ENCODE measurements around the gene DHPS.

Gene DHPS

DNA sequence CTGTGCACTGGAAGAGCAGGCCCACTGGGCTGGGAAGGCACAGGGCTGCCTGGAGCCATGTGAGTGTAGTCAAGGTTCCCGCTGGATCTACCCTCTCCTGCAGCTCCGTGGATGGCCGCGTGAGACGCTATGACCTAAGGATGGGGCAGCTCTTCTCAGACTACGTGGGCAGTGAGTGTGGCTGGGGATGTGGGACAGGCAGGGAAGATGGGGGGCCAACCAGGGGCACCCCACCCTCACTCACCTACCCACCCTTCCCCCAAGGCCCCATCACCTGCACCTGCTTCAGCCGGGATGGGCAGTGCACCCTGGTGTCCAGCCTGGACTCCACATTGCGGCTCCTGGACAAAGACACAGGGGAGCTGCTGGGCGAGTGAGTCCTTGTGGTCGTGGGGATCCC lies 8.9 kb downstream of the DHPS start:
- DNase-seq (ENCODE audit: low spot score): no peak

DNA sequence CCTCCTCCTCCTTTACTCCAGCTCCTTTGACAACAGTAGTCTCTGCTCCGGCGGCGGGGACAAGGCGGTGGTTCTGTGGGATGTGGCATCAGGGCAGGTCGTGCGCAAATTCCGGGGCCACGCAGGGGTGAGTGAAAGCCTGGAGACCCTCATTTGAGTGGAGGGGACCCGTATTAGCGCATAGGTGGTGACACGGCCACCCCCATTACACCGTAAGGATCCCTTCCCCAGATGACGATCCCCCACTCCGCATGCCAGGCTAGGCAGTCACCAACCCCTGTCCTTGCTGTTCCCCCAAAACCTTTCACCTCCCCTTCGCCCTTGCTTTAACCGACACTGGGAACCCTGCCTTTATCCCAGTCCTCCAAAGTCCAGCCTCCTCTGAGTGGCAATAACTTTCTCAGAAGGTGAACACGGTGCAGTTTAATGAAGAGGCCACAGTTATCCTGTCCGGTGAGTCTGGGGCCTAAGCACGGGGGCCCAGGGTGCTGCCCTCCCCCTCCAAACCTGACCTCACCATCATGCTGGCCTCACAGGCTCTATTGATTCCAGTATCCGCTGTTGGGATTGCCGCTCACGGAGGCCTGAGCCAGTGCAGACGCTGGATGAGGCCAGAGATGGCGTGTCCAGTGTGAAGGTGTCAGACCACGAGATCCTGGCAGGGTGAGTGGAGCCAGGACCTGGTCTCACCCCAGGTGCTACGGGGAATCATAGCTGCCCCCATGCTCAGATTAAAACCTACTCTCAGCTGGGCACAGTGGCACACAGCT lies 11.3 kb downstream of the DHPS start:
- DNase-seq (ENCODE audit: low spot score): no peak

DNA sequence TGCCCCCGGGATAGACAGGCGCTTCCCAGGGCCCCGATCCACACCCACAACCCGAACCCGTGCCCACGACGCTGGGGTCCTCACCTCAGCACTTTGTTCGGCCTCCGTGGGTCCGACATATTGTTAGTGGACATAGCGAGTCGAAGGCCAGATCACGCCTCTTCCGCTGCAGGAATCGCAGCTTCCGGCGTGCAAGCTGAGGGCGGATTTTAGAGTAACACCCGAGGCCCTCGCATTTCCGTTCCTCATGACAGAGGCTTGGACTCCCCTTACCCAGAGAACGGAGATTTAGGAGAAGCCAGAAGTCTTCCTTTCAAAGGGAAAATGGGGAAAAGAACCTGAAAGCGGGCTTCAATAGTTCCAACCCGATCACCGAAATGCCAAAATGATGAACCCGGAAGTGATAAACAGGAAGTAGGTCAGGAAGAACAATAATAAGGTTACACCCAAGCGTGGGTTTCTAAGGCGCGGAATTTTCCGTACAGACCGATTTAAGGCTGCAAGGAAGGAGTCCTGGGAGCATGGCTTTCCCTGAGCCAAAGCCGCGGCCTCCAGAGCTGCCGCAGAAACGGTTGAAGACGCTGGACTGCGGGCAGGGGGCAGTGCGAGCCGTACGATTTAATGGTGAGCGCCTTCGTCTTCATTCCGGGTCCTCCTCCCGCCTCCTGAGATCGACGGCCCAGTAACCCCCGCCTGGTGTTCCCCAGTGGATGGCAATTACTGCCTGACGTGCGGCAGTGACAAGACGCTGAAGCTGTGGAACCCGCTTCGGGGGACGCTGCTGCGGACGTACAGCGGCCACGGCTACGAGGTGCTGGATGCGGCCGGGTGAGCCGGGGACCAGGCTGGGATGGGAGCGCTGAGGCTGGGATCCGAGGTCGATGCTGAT lies 12.2 kb downstream of the DHPS start:
- peak; percentile 87 for DNase-seq (ENCODE audit: low spot score)

DNA sequence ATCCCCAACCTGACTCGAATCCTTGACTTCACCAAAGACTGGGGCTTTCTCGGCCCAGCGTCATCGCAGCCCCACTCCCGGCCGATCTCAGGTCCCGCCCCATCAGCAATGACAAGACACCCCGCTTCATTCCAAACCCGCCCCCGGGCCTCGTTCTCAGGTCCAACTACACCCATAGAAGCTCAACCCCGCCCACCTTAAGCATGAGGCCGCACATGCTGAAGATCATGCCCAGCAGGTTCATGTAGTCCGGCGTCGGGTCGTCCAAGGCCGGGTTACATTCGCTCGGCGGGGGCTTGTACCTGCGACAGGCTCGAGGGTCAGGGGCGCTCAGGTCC lies 12.8 kb downstream of the DHPS start:
- peak; percentile 83 for DNase-seq (ENCODE audit: low spot score)

DNA sequence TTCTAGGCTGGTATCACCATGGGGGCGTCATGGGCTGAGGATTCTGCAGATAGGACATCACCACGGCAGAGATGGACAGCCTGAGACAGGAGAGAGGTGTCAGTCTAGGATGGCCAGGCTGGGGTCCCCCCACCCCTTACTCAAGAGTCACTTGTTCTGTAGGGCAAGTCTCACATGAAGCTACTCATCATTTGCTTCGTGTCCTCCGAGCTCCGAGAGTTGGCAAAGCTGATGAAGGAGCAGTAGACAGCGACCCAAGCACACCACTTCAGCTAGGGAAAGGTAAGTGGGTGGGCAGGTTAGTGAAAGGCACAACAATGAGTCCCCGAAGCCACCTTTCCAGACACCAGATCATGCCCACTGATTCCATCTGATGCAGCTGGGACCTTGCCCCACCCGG lies 13.3 kb downstream of the DHPS start:
- DNase-seq (ENCODE audit: low spot score): no peak

DNA sequence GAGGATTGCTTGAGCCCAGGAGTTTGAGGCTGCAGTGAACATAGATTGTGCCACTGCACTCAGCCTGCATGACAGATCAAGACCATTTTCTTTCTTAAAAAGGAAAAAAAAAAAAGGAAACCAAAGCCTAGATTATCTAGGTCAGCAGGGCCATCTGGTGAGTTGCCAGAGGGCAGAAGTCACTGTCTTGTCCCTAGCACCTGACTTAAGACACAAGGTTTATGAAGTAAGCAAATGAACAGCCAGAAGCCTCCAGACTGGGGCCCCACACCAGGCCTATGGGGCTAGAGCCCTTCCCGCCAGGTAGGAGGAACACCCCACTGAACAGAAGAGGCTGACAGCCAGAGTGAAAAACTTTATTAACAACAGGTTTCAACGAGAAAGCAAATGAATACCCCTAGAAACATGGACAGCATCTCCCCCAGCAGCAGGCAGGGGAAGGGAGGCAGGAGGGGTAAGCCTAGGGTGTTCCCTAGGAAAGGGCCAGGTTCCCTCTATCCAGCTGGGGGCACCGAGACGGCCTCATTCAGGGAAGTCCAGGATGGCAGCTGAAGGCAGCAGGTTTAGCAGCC lies 13.9 kb downstream of the DHPS start:
- DNase-seq (ENCODE audit: low spot score): no peak

DNA sequence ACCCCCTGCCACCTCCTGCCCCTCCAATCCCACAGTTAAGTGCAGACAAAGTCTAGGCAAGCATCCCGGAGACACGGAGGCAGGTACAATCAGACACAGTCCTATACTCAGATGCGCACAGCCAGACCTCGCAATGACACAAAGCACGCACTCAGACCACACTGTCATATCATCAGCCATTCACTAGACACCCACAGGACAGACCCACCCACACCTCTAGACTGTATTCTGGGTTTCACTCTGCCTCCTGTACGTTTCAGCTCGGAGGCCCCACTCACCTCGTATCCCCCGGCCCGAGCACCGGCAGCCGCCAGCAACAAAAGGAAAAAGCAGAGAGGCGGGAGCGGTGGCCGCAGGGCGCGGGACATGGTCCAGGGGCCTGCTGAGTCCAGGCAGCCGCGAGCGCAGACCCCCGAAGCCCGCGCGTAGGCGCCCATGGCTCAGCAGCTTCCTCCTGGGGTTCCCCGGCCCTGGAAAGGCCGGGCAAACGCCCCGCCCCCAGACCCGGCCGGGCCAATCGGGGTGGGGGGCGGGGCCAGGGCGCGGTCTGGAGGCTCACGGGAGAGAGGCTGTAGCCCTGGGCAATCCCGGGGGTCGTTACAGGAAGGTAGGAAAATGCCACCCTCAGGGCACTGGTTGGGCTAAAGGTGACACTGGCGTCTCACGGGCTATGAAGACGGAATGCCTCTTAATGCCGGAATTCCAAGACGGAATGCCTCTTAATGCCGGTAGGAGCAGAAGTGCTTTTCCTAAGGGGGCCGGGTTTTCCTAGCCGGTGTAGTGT lies 15.2 kb downstream of the DHPS start, which contains the start of the genes MAN2B1 and WDR83:
Gene MAN2B1 (minus strand): TSS at position 478 of the 784 bp plus-strand sequence. CDS start 41 bp downstream, at position 437.
Gene WDR83 (plus strand): TSS at position 543 of the 784 bp plus-strand sequence. CDS start 2,984 bp downstream, outside the sequence.
- DNase-seq (ENCODE audit: low spot score): peak; percentile 98

DNA sequence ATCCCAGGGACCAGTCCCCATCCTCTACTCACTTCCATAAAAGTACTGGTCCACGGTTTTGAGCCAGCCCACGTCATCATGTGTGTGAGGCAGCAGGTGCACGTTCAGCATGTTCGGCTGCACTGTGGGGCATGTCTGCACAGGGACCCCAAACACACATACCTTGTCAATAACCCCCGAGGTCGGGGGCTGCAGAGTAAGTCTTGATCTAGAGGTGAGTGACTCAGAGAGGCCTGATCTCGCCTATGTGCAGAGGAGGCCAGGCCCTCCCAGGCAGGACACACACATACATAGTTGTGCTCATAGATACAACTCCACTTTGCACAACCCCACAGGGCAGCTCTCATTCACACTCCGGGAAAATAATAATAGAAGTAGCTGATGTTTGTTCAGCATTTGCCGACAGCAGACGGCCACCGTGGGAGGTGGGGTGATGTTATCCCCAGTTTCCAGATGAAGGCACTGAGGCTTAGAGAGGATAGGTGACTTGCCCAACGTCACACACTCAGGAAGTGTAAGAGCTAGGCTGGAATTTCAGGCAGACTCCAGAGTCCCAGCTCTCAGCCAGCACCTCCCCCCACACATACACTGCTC lies 15.9 kb downstream of the DHPS start:
- no peak for DNase-seq (ENCODE audit: low spot score)

DNA sequence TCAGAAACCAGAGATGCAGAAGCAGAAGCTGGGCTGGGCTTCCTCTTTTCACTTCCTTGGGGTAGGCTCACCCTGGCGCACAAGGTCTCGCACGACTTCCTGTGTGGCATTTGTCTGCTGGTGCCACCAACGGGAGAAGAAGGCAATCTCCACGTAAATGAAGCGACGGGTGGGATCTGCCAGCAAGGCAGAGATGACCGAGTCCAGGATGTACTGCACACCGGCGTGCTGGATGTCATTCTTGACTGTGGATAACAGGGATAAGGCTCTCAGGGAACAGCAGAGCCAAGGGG lies 16.5 kb downstream of the DHPS start:
- no peak for DNase-seq (ENCODE audit: low spot score)

DNA sequence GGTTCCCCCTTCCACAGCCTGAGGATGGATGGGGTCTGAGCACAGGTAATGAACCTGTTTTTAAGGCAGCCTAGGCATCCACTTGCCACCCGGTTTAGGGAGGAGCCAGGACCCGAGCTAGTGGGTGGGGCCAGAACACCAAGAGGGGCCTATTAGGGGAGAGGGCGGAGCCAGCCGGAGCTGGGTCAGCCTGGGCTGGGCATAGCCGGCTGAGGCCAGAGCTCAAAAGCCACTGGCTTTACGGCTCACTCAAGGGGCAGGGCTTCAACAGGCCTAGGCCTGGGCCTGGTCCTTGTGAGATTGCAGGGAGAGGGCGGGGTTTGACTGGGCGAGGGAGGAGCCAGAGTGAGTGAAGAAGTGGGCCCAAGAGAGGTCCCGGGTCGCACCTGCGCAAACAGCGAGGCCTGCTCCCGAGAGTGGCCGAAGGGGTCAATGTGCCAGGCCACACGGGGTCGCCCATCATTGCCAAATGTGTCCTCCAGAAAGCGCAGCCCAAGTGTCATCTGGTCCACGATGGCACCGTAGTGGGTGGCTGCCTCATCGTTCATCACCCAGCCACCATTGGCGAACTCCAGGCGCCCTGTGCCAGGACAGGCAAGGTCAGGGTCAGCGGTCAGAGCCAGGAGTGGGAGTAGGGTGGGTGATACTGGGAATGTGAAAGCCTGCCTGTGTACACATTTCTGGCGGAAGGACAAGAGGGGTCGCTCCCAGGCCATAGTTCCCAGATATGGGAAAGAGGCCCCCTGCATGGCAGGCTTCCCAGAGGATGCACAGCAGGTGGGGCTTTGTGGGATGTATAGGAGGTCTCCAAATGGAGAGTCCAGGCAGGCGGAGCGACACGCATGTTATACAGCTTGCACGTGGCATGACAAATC lies 17.0 kb downstream of the DHPS start:
- peak; percentile 32 for DNase-seq (ENCODE audit: low spot score)

DNA sequence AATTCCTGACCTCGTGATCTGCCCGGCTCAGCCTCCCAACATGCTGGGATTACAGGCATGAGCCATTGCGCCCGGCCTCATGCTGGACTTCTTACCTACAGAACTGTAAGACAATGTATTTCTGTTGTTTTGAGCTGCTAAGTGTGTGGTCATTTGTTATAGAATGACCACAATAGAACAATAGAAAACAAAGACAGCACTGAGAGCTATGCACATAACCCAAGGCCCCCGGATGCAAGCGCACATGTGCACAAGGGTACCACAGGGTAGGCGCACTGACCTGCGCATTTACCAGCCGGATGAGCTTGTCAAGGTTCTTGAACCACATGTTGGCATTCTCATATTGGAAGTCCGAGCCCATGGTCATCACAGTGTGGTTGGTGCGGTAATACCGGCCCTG lies 20.7 kb downstream of the DHPS start:
- no peak for DNase-seq (ENCODE audit: low spot score)

DNA sequence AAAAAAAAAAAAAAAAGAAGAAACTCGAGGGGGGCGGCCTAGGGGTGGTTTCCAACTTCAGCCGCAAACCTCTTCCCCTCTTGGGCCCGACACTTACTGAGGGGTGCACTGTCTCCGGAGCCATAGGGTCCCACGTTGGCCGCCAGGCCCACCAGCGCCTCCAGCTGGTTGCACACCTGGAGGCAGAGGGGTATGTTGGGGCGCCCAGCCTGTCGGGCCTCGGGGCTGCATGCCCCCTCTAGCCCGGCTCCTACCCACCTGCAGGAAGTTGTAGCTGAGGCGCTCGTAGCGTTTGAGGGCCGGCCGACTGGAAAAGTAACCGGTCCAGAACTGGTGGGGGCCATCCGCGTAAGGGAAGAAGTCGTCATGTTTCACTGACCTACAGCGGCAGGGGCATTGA lies 23.7 kb downstream of the DHPS start:
- no peak for DNase-seq (ENCODE audit: low spot score)

DNA sequence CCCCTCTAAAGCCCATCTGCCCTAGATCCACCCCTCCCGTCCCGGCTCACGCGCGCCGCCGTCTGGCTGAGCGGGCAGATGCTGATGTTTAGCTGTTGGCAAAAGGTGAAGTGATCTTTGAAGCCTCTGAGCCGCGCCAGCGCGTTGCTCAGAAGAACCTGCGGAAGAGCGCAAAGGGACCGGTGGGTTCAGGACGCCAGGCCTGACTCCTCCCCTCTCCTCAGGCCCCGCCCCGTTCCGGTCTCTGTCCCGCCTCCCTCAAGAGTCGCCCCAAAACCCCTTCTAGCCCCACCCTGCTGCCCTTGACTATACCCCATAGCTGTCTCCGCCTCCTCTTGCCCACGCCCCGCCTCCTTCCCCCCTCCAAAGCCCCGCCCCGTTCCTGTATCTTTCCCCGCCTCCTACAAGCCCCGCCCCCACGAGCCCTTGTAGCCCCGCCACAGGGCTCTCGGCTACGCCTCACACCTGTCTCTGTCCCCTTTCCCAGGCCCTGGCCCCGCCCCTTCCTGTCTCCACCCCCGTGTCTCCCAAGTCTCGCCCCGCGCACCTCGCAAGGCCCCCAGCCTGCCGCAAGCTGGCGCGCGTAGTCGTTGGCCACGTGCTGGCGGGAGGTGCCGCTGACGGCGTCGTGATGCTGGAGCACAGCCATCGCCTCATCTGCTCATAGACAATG lies 24.6 kb downstream of the DHPS start:
- no peak for DNase-seq (ENCODE audit: low spot score)

DNA sequence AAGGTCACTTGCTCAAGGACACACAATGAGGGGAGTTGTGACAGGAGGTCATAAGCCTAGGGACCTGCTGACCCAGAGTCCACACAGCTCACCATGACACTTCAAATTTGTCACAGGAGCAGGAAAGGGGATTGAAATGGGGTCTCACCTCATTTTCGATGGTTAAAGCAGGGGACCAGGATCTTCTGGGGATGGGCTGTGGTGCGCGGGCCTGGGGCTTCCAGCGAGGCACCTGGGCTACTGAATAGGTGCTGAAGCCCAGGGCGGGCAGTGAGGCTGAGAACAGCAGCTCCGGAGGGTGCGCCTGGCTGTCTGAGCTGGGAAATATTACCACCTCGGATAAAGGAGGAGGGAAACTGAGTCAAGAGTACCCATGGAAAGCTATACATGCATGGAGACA lies 26.1 kb downstream of the DHPS start:
- no peak for DNase-seq (ENCODE audit: low spot score)

DNA sequence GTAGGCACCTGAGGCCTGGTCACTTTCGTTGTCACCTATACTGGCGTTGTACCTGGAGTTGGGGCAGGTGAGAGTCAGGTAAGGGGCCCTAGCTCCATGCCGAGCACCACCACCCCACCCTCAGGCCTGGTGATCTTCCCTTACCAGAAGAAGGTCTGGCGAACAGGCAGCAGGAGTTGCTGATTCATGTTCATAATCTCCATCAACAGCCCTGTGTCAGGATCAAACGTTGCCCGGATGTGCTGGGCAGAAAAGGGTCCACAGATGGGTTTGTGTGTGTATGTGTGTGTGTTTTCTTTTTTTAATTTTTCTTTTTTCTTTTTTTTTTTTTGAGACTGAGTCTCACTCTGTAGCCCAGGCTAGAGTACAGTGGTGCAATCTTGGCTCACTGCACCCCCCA lies 29.5 kb downstream of the DHPS start:
- DNase-seq (ENCODE audit: low spot score): no peak

DNA sequence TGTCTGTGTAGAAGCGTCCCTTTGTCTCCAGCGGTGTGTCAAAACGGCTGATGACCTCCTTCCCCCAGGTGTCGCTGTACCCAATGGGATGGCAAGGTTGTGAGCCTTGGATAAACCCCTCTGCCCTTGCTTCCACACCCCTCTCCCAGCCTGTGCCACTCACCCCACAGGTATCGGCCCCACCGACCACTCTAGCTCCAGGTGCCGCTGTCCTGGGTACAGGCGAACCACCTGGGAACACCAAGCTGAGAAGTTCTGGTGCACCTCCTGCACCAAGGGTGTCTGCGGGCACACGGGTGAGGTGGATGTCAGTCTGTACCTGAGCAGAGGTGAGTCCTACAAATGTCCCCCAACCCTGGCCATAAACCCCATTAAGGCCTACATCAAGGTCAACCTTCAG lies 31.7 kb downstream of the DHPS start:
- DNase-seq (ENCODE audit: low spot score): no peak

DNA sequence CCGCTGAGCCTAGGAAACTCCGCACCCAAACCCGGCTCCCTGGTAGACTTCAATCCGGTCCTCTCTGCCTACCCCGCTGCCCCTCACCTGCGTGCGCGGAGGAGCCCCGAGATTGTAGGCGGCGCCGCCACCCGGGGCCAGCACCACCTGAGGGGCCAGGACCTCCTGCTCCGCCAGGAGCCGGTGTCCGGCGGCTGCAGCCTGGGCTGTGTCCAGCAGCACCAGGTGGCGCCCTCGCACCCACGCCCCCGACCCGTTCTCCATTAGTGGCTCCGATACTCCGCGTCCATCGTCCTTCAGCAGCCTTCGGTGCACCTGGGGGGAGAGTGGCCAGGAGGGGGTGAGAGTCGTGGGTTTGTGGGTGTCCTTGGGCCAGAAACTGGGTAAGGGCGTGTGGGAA lies 33.6 kb downstream of the DHPS start:
- peak; percentile 19 for DNase-seq (ENCODE audit: low spot score)

DNA sequence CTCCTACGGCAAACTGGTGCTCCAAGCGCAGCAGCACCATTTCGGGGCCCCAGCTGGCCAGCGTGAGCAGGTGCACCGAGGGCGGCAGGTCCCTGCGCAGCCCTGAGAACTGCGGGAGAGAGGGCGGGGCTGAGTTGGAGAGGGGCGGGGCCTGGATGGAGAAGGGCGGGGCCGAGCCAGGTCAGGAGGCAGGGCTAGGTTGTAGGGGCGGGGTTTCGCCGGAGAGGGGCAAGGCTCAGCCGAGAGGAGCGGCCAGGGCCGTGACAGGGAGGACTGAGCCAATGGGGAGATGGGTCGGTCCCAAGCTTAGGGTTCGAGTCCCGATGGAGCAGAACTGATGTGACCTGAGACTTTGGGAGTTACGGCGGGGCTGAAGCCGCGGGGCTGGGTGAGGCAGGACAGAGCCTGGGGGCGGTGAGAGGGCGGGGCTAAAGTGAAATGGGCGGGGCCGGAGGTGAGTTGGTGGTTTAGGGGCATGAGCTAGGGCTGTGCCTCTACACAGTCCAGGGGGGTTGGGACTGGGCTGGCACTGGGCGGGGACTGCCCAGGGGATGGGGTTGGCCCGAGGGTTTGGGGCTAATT lies 34.1 kb downstream of the DHPS start:
- DNase-seq (ENCODE audit: low spot score): peak; percentile 84

DNA sequence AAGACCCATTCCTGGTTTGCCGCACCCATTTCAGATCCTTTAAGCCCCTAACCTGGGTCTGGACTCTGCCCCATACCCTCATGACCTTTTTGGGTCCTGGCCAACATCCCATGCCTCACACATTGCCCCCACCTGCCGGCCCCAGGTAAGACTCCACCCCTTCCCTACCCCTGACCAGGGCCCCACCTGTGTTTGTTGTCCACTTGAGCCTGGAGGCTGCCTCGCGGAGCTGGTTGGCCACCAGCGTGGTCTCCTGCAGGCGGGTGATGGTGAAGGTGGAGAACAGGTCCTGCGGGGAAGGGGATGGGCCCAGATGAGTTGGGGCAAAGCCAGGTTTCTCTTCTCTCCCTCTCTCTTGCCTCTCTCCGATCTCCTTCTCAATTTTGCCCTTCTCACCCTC lies 34.6 kb downstream of the DHPS start:
- DNase-seq (ENCODE audit: low spot score): peak; percentile 2

DNA sequence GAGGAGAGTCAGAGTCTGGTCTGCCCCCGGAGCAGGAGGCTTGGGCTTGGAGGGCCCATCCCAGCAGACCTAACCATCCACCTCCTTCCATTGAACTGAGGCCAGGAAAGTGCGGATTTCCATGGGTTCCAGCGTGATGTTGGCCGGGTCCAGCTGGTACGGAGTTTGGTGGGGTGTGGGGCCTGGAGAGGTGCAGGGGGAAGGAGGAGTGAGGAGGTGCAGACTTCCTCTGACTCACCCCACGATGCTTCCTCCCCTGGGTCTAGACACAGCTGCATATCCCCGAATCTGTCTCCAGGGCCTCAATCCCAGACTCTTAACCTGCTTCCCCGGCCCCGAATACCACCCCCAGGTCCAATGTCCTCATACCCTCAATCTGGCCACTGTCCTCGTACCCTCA lies 35.1 kb downstream of the DHPS start:
- DNase-seq (ENCODE audit: low spot score): peak; percentile 16
